ENCODE data around the gene STK11IP. TPM values are rescaled to one million over a fixed set of nuclear protein-coding genes. Genes with fewer than 3 reads are reported as not detected.

STK11IP gene
- total and polyA plus RNA-seq, 2 of the 13 experiments (the other 11 are each of a cell fraction or from before 2014, with no cell fraction given) = 12.8 to 24.0 TPM

- TF ChIP-seq SNAPC4 (CRISPR knock-in tag; IDR thresholded peaks at IDR 0.05) = peak; percentile 17; the same call in 1 of the 2 replicates
- TF ChIP-seq STAT6 (CRISPR knock-in tag; IDR thresholded peaks at IDR 0.05; ENCODE audit: borderline replicate concordance) = peak; percentile 75; the same call in 1 of the 2 replicates
- TF ChIP-seq REL (CRISPR knock-in tag; conservative IDR thresholded peaks at IDR 0.05) = no peak
- peak; percentile 57 for TF ChIP-seq TEAD3 (CRISPR knock-in tag; optimal IDR thresholded peaks at IDR 0.05; ENCODE audit: borderline replicate concordance)
- TF ChIP-seq POLR2G (IDR thresholded peaks at IDR 0.05; ENCODE audit: low read depth, low read length) = peak; percentile 99
- TF ChIP-seq PAXIP1 (CRISPR knock-in tag; conservative IDR thresholded peaks at IDR 0.05) = peak; percentile 82
- no peak for TF ChIP-seq PBX3 (CRISPR knock-in tag; IDR thresholded peaks at IDR 0.05; ENCODE audit: borderline replicate concordance)
- 0 out of 2 replicates have a peak, but pooled peaks have one; percentile 61 for TF ChIP-seq ZNF546 (CRISPR knock-in tag; conservative IDR thresholded peaks at IDR 0.05)
- no peak for TF ChIP-seq ZNF235 (CRISPR knock-in tag; IDR thresholded peaks at IDR 0.05; ENCODE audit: borderline replicate concordance)
- TF ChIP-seq ISL2 (CRISPR knock-in tag; IDR thresholded peaks at IDR 0.05) = no peak; the same call in 1 of the 2 replicates
- peak; percentile 95 for TF ChIP-seq ZFP91 (CRISPR knock-in tag; IDR thresholded peaks at IDR 0.05; ENCODE audit: borderline replicate concordance)
- TF ChIP-seq MAFG (CRISPR knock-in tag; IDR thresholded peaks at IDR 0.05) = no peak
- no peak for TF ChIP-seq ZNF7 (CRISPR knock-in tag; IDR thresholded peaks at IDR 0.05)
These were observed at the start of gene STK11IP (continued) for GRCh38 chr2:219597552-219598307.

Data from HepG2 (cell line).